NB4 (cell line): ENCODE measurements around the gene SLC6A19.

Experiments used
- TF ChIP-seq, protein P1 (sequence below): IDR thresholded peaks from one replicate; pipeline ENCODE4 v1.5.1; 2012; ENCODE audit warnings: low read depth, low read length
- TF ChIP-seq, protein P2 (sequence below): IDR thresholded peaks from 2 replicates; pipeline ENCODE4 v1.6.1; 2011; ENCODE audit warnings: low read depth, low read length

DNA sequence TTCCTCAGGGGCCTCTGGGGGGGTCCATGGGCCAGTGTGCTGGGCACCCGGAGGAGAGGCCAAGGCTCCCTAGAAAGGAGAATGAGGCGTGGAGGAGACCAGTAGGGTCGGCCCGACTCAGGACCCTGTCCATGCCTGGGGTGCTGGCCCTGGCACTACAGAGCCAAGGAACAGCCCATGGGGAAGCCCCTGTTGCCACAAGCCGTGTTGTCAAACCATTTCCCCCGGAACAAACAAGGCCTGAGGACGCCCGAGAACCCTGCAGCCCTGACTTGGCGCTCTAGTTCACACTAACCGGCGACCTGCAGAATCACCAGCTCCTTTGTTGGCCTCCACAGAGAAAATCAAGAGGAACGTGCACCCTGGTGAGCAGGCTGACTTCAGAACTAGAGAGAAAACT lies 48.0 kb upstream of the SLC6A19 start:
- TF ChIP-seq, protein P1, sequence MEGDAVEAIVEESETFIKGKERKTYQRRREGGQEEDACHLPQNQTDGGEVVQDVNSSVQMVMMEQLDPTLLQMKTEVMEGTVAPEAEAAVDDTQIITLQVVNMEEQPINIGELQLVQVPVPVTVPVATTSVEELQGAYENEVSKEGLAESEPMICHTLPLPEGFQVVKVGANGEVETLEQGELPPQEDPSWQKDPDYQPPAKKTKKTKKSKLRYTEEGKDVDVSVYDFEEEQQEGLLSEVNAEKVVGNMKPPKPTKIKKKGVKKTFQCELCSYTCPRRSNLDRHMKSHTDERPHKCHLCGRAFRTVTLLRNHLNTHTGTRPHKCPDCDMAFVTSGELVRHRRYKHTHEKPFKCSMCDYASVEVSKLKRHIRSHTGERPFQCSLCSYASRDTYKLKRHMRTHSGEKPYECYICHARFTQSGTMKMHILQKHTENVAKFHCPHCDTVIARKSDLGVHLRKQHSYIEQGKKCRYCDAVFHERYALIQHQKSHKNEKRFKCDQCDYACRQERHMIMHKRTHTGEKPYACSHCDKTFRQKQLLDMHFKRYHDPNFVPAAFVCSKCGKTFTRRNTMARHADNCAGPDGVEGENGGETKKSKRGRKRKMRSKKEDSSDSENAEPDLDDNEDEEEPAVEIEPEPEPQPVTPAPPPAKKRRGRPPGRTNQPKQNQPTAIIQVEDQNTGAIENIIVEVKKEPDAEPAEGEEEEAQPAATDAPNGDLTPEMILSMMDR = no peak
- TF ChIP-seq, protein P2, sequence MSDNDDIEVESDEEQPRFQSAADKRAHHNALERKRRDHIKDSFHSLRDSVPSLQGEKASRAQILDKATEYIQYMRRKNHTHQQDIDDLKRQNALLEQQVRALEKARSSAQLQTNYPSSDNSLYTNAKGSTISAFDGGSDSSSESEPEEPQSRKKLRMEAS = no peak
